Coronary artery (tissue), 2 donors: ENCODE data around the gene PI4K2A.

Experiments
- DNase-seq: peaks from one replicate; pipeline ENCODE4 v3.0.0-alpha.2; 2017; ENCODE audit warnings: low spot score
- H3K27ac ChIP-seq, 2 donors: fragments of 200-600 bp; sonication (generic); one replicate each; pipeline ENCODE4 v1.5.1; 2016 to 2019
- H3K4me3 ChIP-seq: fragments of 200-600 bp; sonication (generic); 2 replicates; pipeline ENCODE4 v1.5.1; 2016; ENCODE audit warnings: mild to moderate bottlenecking, moderate library complexity
- CTCF ChIP-seq: fragments of 200-600 bp; sonication (generic); IDR thresholded peaks from one replicate; pipeline ENCODE4 v1.5.1; 2019; ENCODE audit warnings: antibody characterized with exemption

Gene PI4K2A

DNA sequence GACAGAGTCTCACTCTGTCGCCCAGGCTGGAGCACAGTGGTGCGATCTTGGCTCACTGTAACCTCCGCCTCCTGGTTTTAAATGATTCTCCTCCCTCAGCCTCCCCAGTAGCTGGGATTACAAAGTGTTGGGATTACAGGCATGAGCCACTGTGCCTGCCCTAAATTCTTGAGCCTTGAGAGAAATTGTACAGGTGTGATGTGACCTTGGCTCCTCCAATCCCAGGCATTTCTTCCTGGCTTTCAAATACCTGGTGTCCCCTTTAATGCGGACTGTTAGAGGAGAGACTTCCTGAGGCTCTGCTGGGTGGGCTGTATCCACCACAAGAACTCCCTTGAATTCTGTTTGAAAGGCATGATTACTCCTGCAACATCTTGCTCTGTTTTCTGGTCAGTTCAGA is 22.2 kb upstream of the PI4K2A start:
- Histone ChIP-seq H3K27ac (no peak overlapping the region), H3K4me3 (no peak overlapping the region)
- no peak for DNase-seq
- TF ChIP-seq CTCF = no peak

DNA sequence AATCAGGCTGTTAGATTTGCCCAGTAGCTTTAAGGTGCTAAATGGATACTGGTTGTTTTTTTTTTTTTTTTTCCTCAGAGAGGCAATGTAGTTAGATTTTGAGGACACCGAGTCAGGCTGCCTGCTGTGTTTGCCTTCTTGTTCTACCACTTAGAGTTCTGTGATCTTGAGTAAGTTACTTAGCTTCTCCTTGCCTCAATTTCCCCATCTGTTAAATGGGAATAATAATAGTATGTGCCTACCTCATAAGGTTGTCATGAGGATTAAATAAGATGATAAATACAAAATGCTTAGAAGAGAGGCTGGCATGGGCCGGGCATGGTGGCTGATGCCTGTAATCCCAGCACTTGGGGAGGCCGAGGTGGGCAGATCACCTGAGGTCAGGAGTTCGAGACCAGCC is 21.7 kb upstream of the PI4K2A start:
- no peak overlapping the region for H3K4me3 ChIP-seq
- no peak for DNase-seq
- TF ChIP-seq CTCF = no peak
- H3K27ac ChIP-seq = no peak overlapping the region

DNA sequence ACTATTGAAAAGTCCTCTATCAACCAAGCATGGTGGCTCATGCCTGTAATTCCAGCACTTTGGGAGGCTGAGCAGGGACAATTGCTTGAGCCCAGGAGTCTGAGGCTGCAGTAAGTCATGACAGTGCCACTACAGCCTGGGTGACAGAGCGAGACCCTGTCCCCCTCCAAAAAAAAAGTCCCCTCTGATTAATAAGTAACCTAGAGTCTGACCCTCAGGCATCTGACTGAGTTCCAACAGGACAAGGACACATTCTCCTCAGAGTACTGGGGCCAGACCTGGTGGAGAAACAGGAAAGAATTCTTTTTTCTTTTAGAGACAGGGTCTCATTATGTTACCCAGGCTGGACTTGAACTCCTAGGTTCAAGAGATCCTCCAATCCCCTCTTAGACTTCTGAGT is 17.2 kb upstream of the PI4K2A start:
- Histone ChIP-seq H3K27ac (no peak overlapping the region), H3K4me3 (no peak overlapping the region)
- no peak for DNase-seq
- no peak for TF ChIP-seq CTCF

DNA sequence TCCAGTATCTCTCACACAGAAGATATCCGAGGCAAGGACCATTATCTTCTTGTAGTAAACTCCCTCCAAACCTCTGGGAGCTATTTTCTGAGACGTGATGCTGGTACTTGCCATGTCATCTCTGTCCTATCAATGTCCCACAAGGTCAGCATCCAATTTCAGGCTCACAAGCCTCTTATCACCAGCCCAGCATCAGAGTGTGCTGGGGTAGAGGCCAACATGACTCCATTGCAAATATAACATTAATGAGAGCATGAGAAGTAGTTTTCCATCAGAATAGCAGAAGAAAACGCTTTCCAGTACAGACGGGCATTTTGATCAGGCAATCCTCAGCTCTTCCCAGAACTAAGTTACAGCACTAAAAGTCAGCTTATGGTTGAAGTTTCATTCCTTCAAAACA is 12.7 kb upstream of the PI4K2A start:
- no peak for DNase-seq
- Histone ChIP-seq H3K4me3 (no peak overlapping the region), H3K27ac (no peak overlapping the region)
- TF ChIP-seq CTCF = no peak

DNA sequence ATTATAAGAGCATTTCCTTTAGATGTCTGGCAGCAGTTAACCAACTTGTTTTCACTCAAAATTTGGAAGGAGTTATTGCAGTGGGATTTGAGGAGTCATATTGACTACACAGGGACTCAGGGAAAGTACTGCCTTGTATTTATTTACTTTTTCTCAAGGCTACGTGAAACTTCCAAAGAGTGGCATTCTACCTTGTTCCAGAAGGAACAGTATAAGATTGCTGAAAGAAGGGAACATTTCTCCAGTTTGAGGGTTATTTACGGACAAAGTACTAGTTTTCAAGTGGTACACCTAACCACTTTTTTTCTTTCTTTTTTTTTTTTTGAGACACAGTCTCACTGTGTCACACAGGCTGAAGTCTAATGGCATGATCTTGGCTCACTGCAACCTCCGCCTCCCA is 12.2 kb upstream of the PI4K2A start:
- no peak for DNase-seq
- H3K4me3 ChIP-seq = no peak overlapping the region
- TF ChIP-seq CTCF = no peak
- no peak overlapping the region for H3K27ac ChIP-seq

- Histone ChIP-seq H3K27ac (no peak overlapping the region), H3K4me3 (no peak overlapping the region)
- DNase-seq = no peak
- TF ChIP-seq CTCF = no peak
These were observed 11.2 kb upstream of the PI4K2A start for GRCh38 chr10:97629289-97629688.

- no peak for DNase-seq
- no peak overlapping the region for H3K4me3 ChIP-seq
- H3K27ac ChIP-seq = no peak overlapping the region
- no peak for TF ChIP-seq CTCF
These were observed 9.4 kb upstream of the PI4K2A start for GRCh38 chr10:97631098-97631497.
